Skeletal muscle cell (primary cell): Measurements from ENCODE around the gene CALML5.
A peak's percentile ranks its signal among the peaks of the same experiment; 100 is the strongest.
"Not testable (repeated sequence)": the region's sequence is repeated elsewhere in the genome, so short reads cannot be mapped to it uniquely, and the experiment has no call there.

Experiments
- DNase-seq: peaks from one replicate; pipeline ENCODE4 v3.0.0-alpha.2; 2010; ENCODE audit warnings: low read depth
- H3K4me3 ChIP-seq: 2 replicates; pipeline ENCODE4 v1.5.1; 2011; ENCODE audit warnings: low read depth, mild to moderate bottlenecking, control low read depth, low read length, moderate library complexity

The CALML5 gene

GRCh38 chr10:5474642-5475041 lies 24.7 kb downstream of the CALML5 start:
- DNase-seq, H3K4me3 ChIP-seq: not testable (repeated sequence)

GRCh38 chr10:5470062-5470751 lies 29.2 kb downstream of the CALML5 start:
- H3K4me3 ChIP-seq, result no peak overlapping the region

GRCh38 chr10:5469353-5470061 lies 29.9 kb downstream of the CALML5 start:
- DNase-seq, result no peak
- H3K4me3 ChIP-seq, result no peak overlapping the region

More at GRCh38 chr10:5470062-5470751, 29.2 kb downstream of the CALML5 start:
- DNase-seq, result no peak

- no peak for DNase-seq
These were observed 30.9 kb downstream of the CALML5 start for GRCh38 chr10:5468262-5469106.

GRCh38 chr10:5467634-5468255 lies 31.6 kb downstream of the CALML5 start:
- no peak for DNase-seq
- H3K4me3 ChIP-seq, result no peak overlapping the region

More at GRCh38 chr10:5468262-5469106, 30.9 kb downstream of the CALML5 start:
- no peak overlapping the region for H3K4me3 ChIP-seq

GRCh38 chr10:5467207-5467535 lies 32.2 kb downstream of the CALML5 start:
- no peak overlapping the region for H3K4me3 ChIP-seq
- DNase-seq, result no peak

GRCh38 chr10:5466451-5467206 lies 32.7 kb downstream of the CALML5 start:
- H3K4me3 ChIP-seq, result no peak overlapping the region
- peak; percentile 74 for DNase-seq

- no peak for DNase-seq
- H3K4me3 ChIP-seq, result no peak overlapping the region
These were observed 33.4 kb downstream of the CALML5 start for GRCh38 chr10:5465976-5466450.

- no peak for DNase-seq
- H3K4me3 ChIP-seq, result no peak overlapping the region
These were observed 34.8 kb downstream of the CALML5 start for GRCh38 chr10:5464546-5464945.

- no peak for DNase-seq
- H3K4me3 ChIP-seq, result no peak overlapping the region
These were observed 36.5 kb downstream of the CALML5 start for GRCh38 chr10:5462841-5463293.

- no peak overlapping the region for H3K4me3 ChIP-seq
- DNase-seq, result no peak
These were observed 37.2 kb downstream of the CALML5 start for GRCh38 chr10:5461914-5462840.

- no peak for DNase-seq
- no peak overlapping the region for H3K4me3 ChIP-seq
These were observed 38.2 kb downstream of the CALML5 start for GRCh38 chr10:5461203-5461588.

- DNase-seq, result no peak
- H3K4me3 ChIP-seq, result no peak overlapping the region
These were observed 38.7 kb downstream of the CALML5 start for GRCh38 chr10:5460468-5461202.

GRCh38 chr10:5458949-5459747 lies 40.2 kb downstream of the CALML5 start:
- DNase-seq, result no peak
- H3K4me3 ChIP-seq, result no peak overlapping the region

- no peak for DNase-seq
- no peak overlapping the region for H3K4me3 ChIP-seq
These were observed 40.9 kb downstream of the CALML5 start for GRCh38 chr10:5458425-5458824.

GRCh38 chr10:5457741-5458140 lies 41.6 kb downstream of the CALML5 start:
- H3K4me3 ChIP-seq, result no peak overlapping the region
- DNase-seq, result no peak

GRCh38 chr10:5456563-5456962 lies 42.8 kb downstream of the CALML5 start:
- no peak overlapping the region for H3K4me3 ChIP-seq
- DNase-seq, result no peak
